ENCODE measurements around the gene ZNF664.

Gene ZNF664

DNA sequence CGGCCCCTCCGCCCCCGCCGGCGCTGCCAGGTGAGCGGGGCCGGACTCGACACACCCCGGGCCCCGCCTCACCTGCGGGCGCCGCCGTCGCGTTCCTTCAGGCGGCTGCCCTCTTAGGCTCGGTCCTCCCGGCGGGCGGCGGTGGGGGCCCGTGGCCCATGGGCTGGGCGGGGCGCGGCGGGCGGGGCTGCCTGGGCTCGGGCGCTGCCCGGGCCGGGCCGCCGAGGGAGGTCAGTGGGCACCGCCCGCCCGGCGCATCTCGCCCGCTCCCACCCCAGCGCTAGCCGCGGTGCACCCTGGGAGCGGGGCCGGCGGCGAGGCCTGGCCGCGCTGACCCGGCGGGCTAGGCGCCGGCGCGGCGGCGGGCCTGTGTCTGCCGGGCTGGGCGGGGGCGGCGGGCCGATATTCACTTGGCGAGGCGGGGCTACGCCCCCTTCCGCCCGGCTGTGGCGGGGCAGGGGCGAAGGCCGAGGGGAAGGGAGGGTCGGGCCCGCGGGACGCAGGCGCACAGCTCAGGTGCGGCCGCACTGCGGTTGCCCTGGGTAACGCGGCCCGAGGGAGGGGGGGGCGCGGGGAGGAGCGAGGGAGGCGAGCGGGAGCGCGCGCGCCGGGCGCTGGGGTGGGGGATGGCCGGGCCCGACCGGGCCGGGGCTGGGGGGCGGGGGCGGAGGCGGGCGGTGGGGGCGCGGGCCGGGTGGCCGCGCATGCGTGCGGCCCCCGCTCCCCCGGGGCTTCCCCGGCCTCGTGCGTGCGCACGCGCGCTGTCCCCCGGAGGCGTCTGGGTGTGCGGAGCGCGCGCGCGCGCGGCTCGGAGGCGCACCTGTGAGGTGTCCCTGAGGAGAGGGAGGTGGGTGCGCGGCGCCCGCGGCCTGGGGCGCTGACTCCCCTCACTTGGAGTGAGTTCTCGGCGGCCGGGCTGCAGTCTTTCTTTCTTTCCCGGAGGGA lies at the start of gene ZNF664, which contains the start of gene CCDC92:
Gene ZNF664 (plus strand): TSS at position 759 of the 945 bp plus-strand sequence. CDS start 38,930 bp downstream, outside the sequence.
Gene CCDC92 (minus strand): TSS at position 375 of the 945 bp plus-strand sequence. CDS start 28,526 bp downstream, outside the sequence.
- DNase-seq (ENCODE audit: low spot score): peak; percentile 69

- no peak for DNase-seq (ENCODE audit: low spot score)
These were observed 49.1 kb upstream of the ZNF664 start for GRCh38 chr12:123923927-123924326.

DNA sequence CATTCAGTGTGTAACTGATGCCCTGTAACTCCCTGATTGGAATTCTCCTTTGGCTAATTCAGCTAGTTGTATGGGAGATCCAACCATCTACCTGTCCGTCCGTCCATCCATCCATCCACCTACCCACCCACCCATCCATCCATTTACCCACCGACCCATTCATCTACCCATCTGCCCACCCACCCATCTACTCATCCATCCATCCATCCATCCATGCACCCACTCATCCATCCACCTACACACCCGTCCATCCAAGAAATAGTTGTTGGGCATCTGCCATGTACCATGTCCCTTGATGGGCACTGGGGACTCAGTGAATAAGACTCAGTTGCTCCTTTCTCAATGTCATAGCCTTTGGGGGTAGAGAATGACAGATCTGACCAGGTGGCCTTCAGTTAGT lies 48.5 kb upstream of the ZNF664 start:
- DNase-seq (ENCODE audit: low spot score): no peak

- DNase-seq (ENCODE audit: low spot score): no peak
These were observed 44.6 kb upstream of the ZNF664 start for GRCh38 chr12:123928274-123928865.

GRCh38 chr12:123928897-123929296 lies 44.1 kb upstream of the ZNF664 start:
- DNase-seq (ENCODE audit: low spot score): no peak

- DNase-seq (ENCODE audit: low spot score): no peak
These were observed 43.0 kb upstream of the ZNF664 start for GRCh38 chr12:123929946-123930583.

DNA sequence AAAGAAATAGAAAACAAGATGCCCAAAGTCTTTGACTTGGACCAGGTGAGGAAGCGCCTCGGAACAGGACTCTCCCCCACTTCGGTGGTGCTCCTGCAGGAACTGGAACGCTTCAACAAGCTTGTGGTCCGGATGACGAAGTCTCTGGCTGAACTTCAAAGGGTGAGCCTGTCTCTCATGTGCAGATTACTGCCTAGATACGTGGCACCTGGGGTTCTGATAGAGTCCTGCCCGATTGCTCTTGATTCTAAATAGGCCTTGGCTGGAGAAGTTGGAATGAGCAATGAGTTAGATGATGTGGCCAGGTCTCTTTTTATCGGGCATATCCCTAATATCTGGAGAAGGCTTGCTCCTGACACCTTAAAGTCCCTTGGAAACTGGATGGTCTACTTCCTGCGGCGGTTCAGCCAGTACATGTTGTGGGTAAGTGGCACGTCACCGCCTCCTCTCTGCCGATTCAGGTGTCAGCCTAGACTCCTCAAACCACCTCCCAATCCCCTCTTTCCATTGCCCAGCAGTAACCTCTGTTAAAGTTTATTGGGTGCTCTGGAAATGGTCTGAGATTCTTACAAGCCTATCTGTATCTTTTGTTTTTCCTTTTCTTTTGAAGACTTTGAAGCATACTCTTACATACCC lies 41.2 kb upstream of the ZNF664 start:
- no peak for DNase-seq (ENCODE audit: low spot score)

GRCh38 chr12:123933214-123933613 lies 39.8 kb upstream of the ZNF664 start:
- no peak for DNase-seq (ENCODE audit: low spot score)

DNA sequence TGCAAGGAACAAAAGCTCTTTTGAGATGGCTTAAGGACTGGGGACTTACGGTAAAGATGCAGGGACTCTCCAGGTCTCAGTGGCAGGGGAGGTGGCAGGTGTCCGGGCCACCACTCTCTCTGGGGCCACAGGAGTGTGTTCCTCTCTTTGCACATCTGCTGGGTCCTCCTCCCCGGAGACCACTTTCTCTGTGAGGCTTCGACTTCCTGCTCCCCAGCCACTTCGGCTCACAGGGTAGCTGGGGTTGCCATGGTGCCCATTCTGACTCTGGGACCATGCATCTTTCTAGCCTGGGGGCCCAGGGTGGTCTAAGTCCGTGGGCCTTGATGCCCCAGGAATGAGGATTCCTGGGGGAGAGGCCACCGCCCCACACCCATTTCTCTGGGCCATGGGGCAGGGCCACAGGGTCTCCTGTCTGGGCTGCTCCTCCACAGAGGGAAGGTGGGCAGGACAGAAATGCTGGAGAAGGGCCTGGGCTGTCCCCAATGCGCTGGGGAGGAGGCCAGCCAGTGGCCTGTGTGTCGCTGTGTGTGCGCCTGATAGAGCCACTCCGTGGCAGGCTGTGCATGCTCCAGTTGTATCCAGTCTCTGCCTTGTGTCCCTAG lies 38.9 kb upstream of the ZNF664 start:
- no peak for DNase-seq (ENCODE audit: low spot score)

- DNase-seq (ENCODE audit: low spot score): no peak
These were observed 38.2 kb upstream of the ZNF664 start for GRCh38 chr12:123934829-123935228.

GRCh38 chr12:123935956-123936355 lies 37.1 kb upstream of the ZNF664 start:
- DNase-seq (ENCODE audit: low spot score): no peak

- DNase-seq (ENCODE audit: low spot score): no peak
These were observed 36.5 kb upstream of the ZNF664 start for GRCh38 chr12:123936471-123936870.

DNA sequence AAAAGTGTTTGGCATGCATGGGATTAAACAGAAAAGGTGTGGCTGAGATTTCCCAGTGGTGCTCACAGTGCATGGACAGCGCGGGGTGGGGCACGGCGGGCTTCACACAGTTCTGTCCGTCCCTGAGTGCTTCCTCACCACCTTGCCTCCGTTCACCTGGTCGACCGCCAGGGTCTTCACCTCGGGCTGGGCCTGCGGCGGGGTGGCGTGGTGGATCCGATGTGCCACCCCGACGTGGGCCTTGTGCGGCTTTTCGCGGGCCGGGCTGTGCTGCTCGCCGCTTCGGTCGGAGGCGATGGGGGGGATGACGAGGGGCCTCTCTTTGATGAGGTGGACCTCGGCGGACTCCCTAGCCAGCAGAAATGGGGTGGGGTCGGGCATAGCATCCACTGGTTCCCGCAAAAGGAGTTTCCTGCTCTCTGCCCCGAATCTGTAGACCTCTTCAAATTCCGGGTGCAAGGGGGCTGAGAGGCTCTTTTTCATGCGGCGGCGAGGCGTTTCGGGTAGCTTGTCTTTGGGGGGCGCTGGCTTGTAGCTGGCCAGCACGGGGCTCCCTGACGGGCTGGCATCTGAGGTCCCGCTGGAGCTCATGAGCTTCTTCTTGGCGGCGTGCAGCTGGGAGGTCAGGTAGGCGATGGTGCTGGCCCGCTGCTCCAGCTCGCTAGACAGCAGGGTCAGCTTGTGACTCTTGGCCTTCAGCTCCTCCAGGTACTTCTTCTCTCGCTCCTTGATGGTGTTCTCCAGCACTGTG lies 35.9 kb upstream of the ZNF664 start:
- no peak for DNase-seq (ENCODE audit: low spot score)

DNA sequence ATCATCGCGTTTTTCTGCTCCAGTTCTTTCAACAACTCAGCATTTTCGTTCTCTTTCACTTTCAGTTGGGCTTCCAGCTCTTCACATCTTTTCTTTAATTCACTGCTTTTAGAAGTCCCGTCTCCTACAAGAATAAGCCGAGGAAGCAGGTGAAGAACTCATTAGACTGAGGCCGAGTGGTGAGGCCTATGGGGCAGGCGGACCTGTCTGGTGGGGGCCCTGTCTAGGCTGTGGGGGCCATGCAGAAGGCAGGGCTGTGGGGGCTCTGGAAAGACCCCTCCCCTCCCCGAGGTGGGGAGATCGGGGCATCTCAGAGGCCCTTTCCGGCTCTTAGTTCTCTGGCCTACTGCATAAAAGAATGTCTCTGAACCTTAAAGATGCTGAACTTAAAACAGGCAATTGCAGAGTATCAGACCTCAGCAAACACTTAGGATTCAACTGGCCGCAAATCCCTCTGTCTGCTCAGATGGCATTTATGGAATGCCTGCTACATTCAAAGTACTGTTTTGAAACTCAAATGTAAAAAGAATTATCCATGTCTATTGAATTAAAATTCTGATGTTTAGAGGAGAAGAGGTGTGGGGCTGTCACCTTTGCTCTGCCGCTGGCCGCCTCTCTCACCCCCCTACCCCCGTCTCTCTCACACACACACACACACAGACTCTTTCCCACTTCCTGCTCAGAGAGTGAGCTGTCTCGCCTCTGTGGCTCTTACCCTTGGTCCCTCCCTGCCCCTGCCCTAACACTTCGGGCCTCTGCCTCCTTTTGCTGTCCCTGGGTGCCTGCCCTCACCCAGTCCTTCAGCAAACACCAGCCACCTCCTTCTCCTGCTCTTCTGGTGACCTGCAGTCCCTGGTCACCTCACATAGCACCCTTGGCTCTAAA lies 35.1 kb upstream of the ZNF664 start:
- no peak for DNase-seq (ENCODE audit: low spot score)

DNA sequence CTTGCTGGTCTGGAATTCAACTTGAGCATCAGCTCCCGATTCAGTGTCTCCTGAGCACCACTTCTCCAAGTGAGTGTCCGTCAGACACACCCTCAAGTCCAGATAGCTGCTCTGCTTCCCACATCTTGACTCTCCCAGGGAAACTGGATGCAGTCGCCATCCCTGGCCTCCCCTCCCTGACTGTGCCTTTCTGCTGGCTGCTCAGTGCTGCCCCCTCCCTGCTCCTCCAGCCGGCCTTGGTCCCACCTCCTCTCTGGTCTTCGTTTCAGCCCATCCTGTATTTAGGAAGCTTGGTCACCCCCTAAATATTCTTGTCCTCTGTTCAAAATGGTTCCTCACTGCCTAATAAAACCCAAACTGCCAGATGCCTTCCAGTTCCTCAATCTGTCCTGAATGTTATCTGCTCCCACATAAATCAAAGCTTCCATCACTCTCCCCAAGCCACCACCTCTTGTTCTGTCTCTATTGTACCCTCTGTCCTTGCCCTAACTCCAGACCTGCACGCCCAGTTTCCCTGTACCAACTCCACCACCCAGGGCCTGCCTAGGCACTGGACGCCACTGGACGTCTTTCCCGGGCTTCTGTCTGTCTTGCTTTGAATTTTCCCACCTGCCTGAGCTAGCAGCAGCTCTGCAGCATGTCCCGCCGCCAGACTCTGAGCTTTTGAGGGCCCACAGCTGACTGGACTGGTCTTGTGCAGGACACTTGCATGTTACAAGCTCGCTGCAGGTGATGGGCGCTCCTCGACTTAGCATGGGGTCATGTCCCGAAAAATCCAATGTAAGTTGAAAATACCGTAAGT lies 34.1 kb upstream of the ZNF664 start:
- no peak for DNase-seq (ENCODE audit: low spot score)

GRCh38 chr12:123939716-123940626 lies 33.0 kb upstream of the ZNF664 start:
- no peak for DNase-seq (ENCODE audit: low spot score)

GRCh38 chr12:123940627-123940966 lies 32.4 kb upstream of the ZNF664 start:
- no peak for DNase-seq (ENCODE audit: low spot score)

DNA sequence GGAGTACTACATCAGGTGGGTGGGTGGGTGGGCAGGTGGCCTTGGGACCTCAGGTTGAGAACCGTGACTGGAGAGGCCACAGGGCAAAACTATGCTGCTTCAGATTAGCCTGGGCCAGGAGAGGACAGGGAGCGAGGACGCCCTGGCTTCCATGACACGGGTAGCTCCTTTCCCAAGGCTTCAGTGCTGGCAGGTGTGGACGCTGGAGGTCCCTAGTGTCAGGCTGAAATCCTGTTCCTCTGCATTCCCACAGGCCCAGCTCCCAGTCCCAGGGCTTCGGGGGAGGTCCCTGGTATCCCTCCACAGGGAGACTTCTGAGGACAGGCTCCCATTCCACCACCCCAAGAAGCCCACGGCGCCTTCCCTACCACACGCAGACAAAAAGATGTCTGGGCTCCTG lies 32.0 kb upstream of the ZNF664 start:
- no peak for DNase-seq (ENCODE audit: low spot score)

Data from hematopoietic multipotent progenitor cell treated with erythropoietin and hydrocortisone succinate and interleukin-3 and kit ligand, for 15 days (in vitro differentiated cells).